ENCODE measurements around the gene CCR8. TPM values are rescaled to one million over a fixed set of nuclear protein-coding genes. Genes with fewer than 3 reads are reported as not detected.
"Not testable (repeated sequence)": the region's sequence is repeated elsewhere in the genome, so short reads cannot be mapped to it uniquely, and the experiment has no call there.

CCR8 gene
- total RNA-seq, 1 experiment from 2014 or later, result not detected

- DNase-seq (ENCODE audit: low read depth), result no peak
Observed at GRCh38 chr3:39347586-39347876, 18.0 kb downstream of the CCR8 start.

- no peak for DNase-seq (ENCODE audit: low read depth)
Observed at GRCh38 chr3:39349080-39349479, 19.6 kb downstream of the CCR8 start.

- no peak for DNase-seq (ENCODE audit: low read depth)
Observed at GRCh38 chr3:39350714-39351113, 21.2 kb downstream of the CCR8 start.

- not testable (repeated sequence) for DNase-seq (ENCODE audit: low read depth)
Observed at GRCh38 chr3:39351134-39351533, 21.6 kb downstream of the CCR8 start.

GRCh38 chr3:39353168-39353927 lies 23.8 kb downstream of the CCR8 start:
- DNase-seq (ENCODE audit: low read depth), result not testable (repeated sequence)

GRCh38 chr3:39358333-39358732 lies 28.8 kb downstream of the CCR8 start:
- no peak for DNase-seq (ENCODE audit: low read depth)

- peak; percentile 6 for DNase-seq (ENCODE audit: low read depth)
Observed at GRCh38 chr3:39361252-39361927, 31.9 kb downstream of the CCR8 start.

- DNase-seq (ENCODE audit: low read depth), result no peak
Observed at GRCh38 chr3:39362192-39362591, 32.7 kb downstream of the CCR8 start.

GRCh38 chr3:39362812-39363211 lies 33.3 kb downstream of the CCR8 start:
- no peak for DNase-seq (ENCODE audit: low read depth)

GRCh38 chr3:39370450-39370849 lies 40.9 kb downstream of the CCR8 start:
- not testable (repeated sequence) for DNase-seq (ENCODE audit: low read depth)

- DNase-seq (ENCODE audit: low read depth), result peak; percentile 15
Observed at GRCh38 chr3:39372833-39373232, 43.3 kb downstream of the CCR8 start.

GRCh38 chr3:39376959-39377634 lies 47.6 kb downstream of the CCR8 start:
- no peak for DNase-seq (ENCODE audit: low read depth)

- DNase-seq (ENCODE audit: low read depth), result peak; percentile 37
Observed at GRCh38 chr3:39378088-39378487, 48.6 kb downstream of the CCR8 start.

GRCh38 chr3:39378957-39379777 lies 49.7 kb downstream of the CCR8 start:
- no peak for DNase-seq (ENCODE audit: low read depth)

- no peak for DNase-seq (ENCODE audit: low read depth)
Observed at GRCh38 chr3:39379778-39380155, 50.3 kb downstream of the CCR8 start.

- no peak for DNase-seq (ENCODE audit: low read depth)
Observed at GRCh38 chr3:39381432-39381831, 51.9 kb downstream of the CCR8 start.

Other genes starting within 250 kb of the CCR8 start
- 32.6 and 42.5 TPM in 2 replicates for gene GORASP1, start 222.1 kb upstream of the CCR8 start, total RNA-seq (2014; rRNA removed; shearing (Covaris generic))
- 0.07 and 0.69 TPM in 2 replicates for gene TTC21A, start 222.0 kb upstream of the CCR8 start, total RNA-seq (2014; rRNA removed; shearing (Covaris generic))
- 12.5 and 18.1 TPM in 2 replicates for gene CSRNP1, start 176.1 kb upstream of the CCR8 start, total RNA-seq (2014; rRNA removed; shearing (Covaris generic))
- not detected in 2 replicates for gene XIRP1, start 137.1 kb upstream of the CCR8 start, total RNA-seq (2014; rRNA removed; shearing (Covaris generic))
- gene CX3CR1, start 49.7 kb upstream of the CCR8 start, total RNA-seq (2014; rRNA removed; shearing (Covaris generic)), result not detected in 2 replicates
- gene SLC25A38, start 53.7 kb downstream of the CCR8 start, total RNA-seq (2014; rRNA removed; shearing (Covaris generic)), result 37.1 and 53.8 TPM in 2 replicates
- 2,701 and 2,964 TPM in 2 replicates for gene RPSA, start 77.0 kb downstream of the CCR8 start, total RNA-seq (2014; rRNA removed; shearing (Covaris generic))
- not detected in 2 replicates for gene MOBP, start 138.0 kb downstream of the CCR8 start, total RNA-seq (2014; rRNA removed; shearing (Covaris generic))